ENCODE measurements around the gene GTF3C5.

GTF3C5 gene

DNA sequence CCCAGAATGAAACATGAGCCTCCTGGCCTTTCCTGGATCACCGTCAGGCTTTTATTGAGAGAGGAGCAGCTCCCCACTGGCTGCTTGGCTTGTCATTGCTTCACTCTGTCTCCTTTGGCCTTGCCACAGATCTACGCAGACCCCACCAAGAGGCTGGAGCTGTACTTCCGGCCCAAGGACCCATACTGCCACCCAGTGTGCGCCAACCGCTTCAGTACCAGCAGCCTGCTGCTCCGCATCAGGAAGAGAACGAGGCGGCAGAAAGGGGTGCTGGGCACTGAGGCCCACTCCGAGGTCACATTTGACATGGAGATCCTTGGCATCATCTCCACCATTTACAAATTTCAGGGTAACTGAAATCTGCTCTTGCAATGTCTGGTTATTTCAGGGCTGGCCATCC lies 11.2 kb downstream of the GTF3C5 start:
- H2AK5ac ChIP-seq (ENCODE audit: low read depth, low read length) = no peak overlapping the region
- H4K91ac ChIP-seq (ENCODE audit: low read depth, low read length, poor library complexity) = no peak overlapping the region

DNA sequence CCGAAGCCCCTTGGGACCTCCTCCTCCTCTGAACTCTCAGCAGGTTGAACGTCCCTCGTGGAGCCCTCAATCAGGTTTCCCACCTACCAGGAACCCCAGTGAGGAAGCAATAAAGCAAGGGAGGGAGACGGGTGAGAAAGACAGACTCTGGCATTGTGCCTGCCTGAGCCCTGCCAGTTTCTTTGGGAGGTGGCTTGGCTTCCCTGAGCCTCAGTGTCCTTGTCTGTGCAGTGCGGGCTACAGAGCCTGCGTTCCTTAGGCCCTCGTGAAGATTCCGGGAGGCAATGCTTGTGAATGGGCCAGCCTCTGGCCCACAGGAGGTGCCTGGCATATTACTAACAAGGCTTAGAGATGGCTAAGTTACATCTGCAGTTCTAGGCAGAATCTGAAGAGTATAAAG lies 11.9 kb downstream of the GTF3C5 start:
- H3K9ac ChIP-seq (ENCODE audit: low read depth, low read length, poor library complexity) = no peak overlapping the region
- WGBS, 2 donors (ENCODE audit: extremely low coverage in 2 of 2, insufficient read length in 2 of 2, insufficient replicate concordance in 1 of 2) = no CpG with 5 or more reads among the region's 8 CpGs
- no peak overlapping the region for H2BK120ac ChIP-seq (ENCODE audit: low read depth, low read length)
- peaks cover 6% of the 10 kb centered on the region for H3K79me1 ChIP-seq (ENCODE audit: low read depth, low read length)
- no peaks in the 10 kb centered on the region for H3K4me1 ChIP-seq (ENCODE audit: control insufficient read depth in 2 of 2, insufficient read depth in 1 of 2, low read depth in 1 of 2, low read length in 2 of 2)
- H2BK5ac ChIP-seq (ENCODE audit: low read length) = peak overlapping the region; percentile 33
- H3K4ac ChIP-seq (ENCODE audit: low read length) = no peak overlapping the region
- no peak overlapping the region for H2BK12ac ChIP-seq (ENCODE audit: low read length)
- no peak overlapping the region for H2AK5ac ChIP-seq (ENCODE audit: low read depth, low read length)
- H3K9me3 ChIP-seq (replicated peaks in 1 of 2; ENCODE audit: control insufficient read depth in 2 of 2, insufficient read depth in 1 of 2, low read depth in 1 of 2, low read length in 2 of 2) = peaks cover 0 to 2% of the 10 kb centered on the region in 2 donors
- H3K23ac ChIP-seq (ENCODE audit: low read depth, low read length, poor library complexity) = no peak overlapping the region
- H3K14ac ChIP-seq (ENCODE audit: low read length) = no peak overlapping the region
- peaks cover 49 to 92% of the 10 kb centered on the region in 2 donors for H3K36me3 ChIP-seq (replicated peaks in 1 of 2; ENCODE audit: control insufficient read depth in 2 of 2, insufficient read depth in 2 of 2, low read length in 2 of 2)
- no peak overlapping the region for H2BK15ac ChIP-seq (ENCODE audit: low read length)
- no peaks in the 10 kb centered on the region for H3K27me3 ChIP-seq (ENCODE audit: control insufficient read depth in 3 of 3, insufficient read depth in 3 of 3, low read depth in 1 of 3, low read length in 3 of 3)
- H4K91ac ChIP-seq (ENCODE audit: low read depth, low read length, poor library complexity) = no peak overlapping the region
- no peak overlapping the region for H3K27ac ChIP-seq (replicated peaks; ENCODE audit: low read length)
- H3K4me2 ChIP-seq (ENCODE audit: insufficient read depth, low read length, poor library complexity, severe bottlenecking) = no peak overlapping the region
- H4K8ac ChIP-seq (ENCODE audit: low read depth, low read length) = no peak overlapping the region
- H2AFZ ChIP-seq (ENCODE audit: low read length) = no peak overlapping the region
- DNase-seq (ENCODE audit: low spot score) = no peak
- no peak overlapping the region for H3K18ac ChIP-seq (ENCODE audit: low read length)
- H3K4me3 ChIP-seq (ENCODE audit: low read length in 2 of 2) = no peak overlapping the region

More for the DNA sequence above, 11.2 kb downstream of the GTF3C5 start:
- H3K14ac ChIP-seq (ENCODE audit: low read length) = no peak overlapping the region
- no peaks in the 10 kb centered on the region for H3K4me1 ChIP-seq (ENCODE audit: control insufficient read depth in 2 of 2, insufficient read depth in 1 of 2, low read depth in 1 of 2, low read length in 2 of 2)
- no peak overlapping the region for H3K23ac ChIP-seq (ENCODE audit: low read depth, low read length, poor library complexity)
- H3K4me2 ChIP-seq (ENCODE audit: insufficient read depth, low read length, poor library complexity, severe bottlenecking) = no peak overlapping the region
- H2BK15ac ChIP-seq (ENCODE audit: low read length) = no peak overlapping the region
- no peak overlapping the region for H3K18ac ChIP-seq (ENCODE audit: low read length)
- no peak for DNase-seq (ENCODE audit: low spot score)
- no peak overlapping the region for H3K4ac ChIP-seq (ENCODE audit: low read length)
- H3K27me3 ChIP-seq (ENCODE audit: control insufficient read depth in 3 of 3, insufficient read depth in 3 of 3, low read depth in 1 of 3, low read length in 3 of 3) = no peaks in the 10 kb centered on the region
- peaks cover 47 to 90% of the 10 kb centered on the region in 2 donors for H3K36me3 ChIP-seq (replicated peaks in 1 of 2; ENCODE audit: control insufficient read depth in 2 of 2, insufficient read depth in 2 of 2, low read length in 2 of 2)
- H2BK5ac ChIP-seq (ENCODE audit: low read length) = peak overlapping the region; percentile 33
- H4K8ac ChIP-seq (ENCODE audit: low read depth, low read length) = no peak overlapping the region
- H2BK120ac ChIP-seq (ENCODE audit: low read depth, low read length) = no peak overlapping the region
- peak overlapping the region; percentile 50 for H3K9ac ChIP-seq (ENCODE audit: low read depth, low read length, poor library complexity)
- peaks cover 0 to 2% of the 10 kb centered on the region in 2 donors for H3K9me3 ChIP-seq (replicated peaks in 1 of 2; ENCODE audit: control insufficient read depth in 2 of 2, insufficient read depth in 1 of 2, low read depth in 1 of 2, low read length in 2 of 2)
- no peak overlapping the region for H3K27ac ChIP-seq (replicated peaks; ENCODE audit: low read length)
- WGBS, 2 donors (ENCODE audit: extremely low coverage in 2 of 2, insufficient read length in 2 of 2, insufficient replicate concordance in 1 of 2) = no CpG with 5 or more reads among the region's 9 CpGs
- no peak overlapping the region for H2AFZ ChIP-seq (ENCODE audit: low read length)
- no peak overlapping the region for H2BK12ac ChIP-seq (ENCODE audit: low read length)
- H3K79me1 ChIP-seq (ENCODE audit: low read depth, low read length) = peaks cover 6% of the 10 kb centered on the region
- H3K4me3 ChIP-seq (ENCODE audit: low read length in 2 of 2) = no peak overlapping the region

DNA sequence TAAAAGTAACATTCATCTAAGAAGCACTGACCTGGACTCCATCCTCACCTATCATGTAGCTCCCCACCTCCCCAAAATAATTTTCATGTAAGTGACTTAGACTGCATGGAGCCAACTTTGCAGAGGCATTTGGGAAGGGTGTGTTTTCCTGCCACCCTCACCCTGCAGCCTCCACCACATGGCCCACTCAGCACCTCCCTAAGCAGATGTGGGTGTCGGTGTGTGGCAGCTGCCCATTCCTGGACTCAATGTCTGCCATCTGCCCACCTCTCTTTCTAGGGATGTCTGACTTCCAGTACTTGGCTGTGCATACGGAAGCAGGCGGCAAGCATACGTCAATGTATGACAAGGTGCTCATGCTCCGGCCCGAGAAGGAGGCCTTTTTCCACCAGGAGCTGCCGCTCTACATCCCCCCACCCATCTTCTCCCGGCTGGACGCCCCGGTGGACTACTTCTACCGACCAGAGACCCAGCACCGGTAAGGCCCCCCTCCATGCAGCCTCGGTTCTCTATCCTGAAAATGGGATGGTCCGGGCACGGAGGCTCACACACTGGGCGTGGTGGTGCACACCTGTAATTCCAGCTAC lies 12.7 kb downstream of the GTF3C5 start:
- no peak overlapping the region for H4K91ac ChIP-seq (ENCODE audit: low read depth, low read length, poor library complexity)
- H3K4ac ChIP-seq (ENCODE audit: low read length) = no peak overlapping the region
- H3K27me3 ChIP-seq (ENCODE audit: control insufficient read depth in 3 of 3, insufficient read depth in 3 of 3, low read depth in 1 of 3, low read length in 3 of 3) = no peaks in the 10 kb centered on the region
- H3K23ac ChIP-seq (ENCODE audit: low read depth, low read length, poor library complexity) = no peak overlapping the region
- no peaks in the 10 kb centered on the region for H3K4me1 ChIP-seq (ENCODE audit: control insufficient read depth in 2 of 2, insufficient read depth in 1 of 2, low read depth in 1 of 2, low read length in 2 of 2)
- H2BK120ac ChIP-seq (ENCODE audit: low read depth, low read length) = no peak overlapping the region
- H2BK12ac ChIP-seq (ENCODE audit: low read length) = no peak overlapping the region
- H2AK5ac ChIP-seq (ENCODE audit: low read depth, low read length) = no peak overlapping the region
- H3K9ac ChIP-seq (ENCODE audit: low read depth, low read length, poor library complexity) = no peak overlapping the region
- no peak overlapping the region for H3K18ac ChIP-seq (ENCODE audit: low read length)
- H4K8ac ChIP-seq (ENCODE audit: low read depth, low read length) = no peak overlapping the region
- H3K79me1 ChIP-seq (ENCODE audit: low read depth, low read length) = peaks cover 6% of the 10 kb centered on the region
- H3K36me3 ChIP-seq (replicated peaks in 1 of 2; ENCODE audit: control insufficient read depth in 2 of 2, insufficient read depth in 2 of 2, low read length in 2 of 2) = peaks cover 52 to 92% of the 10 kb centered on the region in 2 donors
- no peak for DNase-seq (ENCODE audit: low spot score)
- no peak overlapping the region for H3K4me3 ChIP-seq (ENCODE audit: low read length in 2 of 2)
- H3K27ac ChIP-seq (replicated peaks; ENCODE audit: low read length) = no peak overlapping the region
- H3K4me2 ChIP-seq (ENCODE audit: insufficient read depth, low read length, poor library complexity, severe bottlenecking) = no peak overlapping the region
- no CpG with 5 or more reads among the region's 16 CpGs for WGBS, 2 donors (ENCODE audit: extremely low coverage in 2 of 2, insufficient read length in 2 of 2, insufficient replicate concordance in 1 of 2)
- no peak overlapping the region for H2BK15ac ChIP-seq (ENCODE audit: low read length)
- no peak overlapping the region for H2BK5ac ChIP-seq (ENCODE audit: low read length)
- H3K14ac ChIP-seq (ENCODE audit: low read length) = no peak overlapping the region
- no peak overlapping the region for H2AFZ ChIP-seq (ENCODE audit: low read length)
- peaks cover 0 to 2% of the 10 kb centered on the region in 2 donors for H3K9me3 ChIP-seq (replicated peaks in 1 of 2; ENCODE audit: control insufficient read depth in 2 of 2, insufficient read depth in 1 of 2, low read depth in 1 of 2, low read length in 2 of 2)

DNA sequence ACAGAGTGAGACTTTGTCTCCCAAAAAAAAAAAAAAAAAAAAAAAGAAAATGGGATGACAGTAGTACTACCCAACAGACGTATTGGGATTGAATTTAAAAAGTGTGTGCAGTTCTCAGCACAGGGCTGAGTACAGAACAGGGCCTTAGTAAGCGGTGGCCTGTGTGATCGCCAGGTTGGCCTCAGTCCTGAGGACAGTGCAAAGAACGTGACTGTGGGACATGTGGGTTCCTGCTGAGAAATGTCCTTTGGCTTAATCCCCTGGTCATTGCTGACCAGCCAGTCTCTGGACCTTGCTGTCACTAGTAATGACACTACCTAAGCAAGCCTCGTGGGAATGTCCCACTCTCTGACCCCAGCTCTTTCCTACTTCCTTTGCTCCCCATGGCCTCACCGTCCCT lies 13.3 kb downstream of the GTF3C5 start:
- no CpG with 5 or more reads among the region's 6 CpGs for WGBS, 2 donors (ENCODE audit: extremely low coverage in 2 of 2, insufficient read length in 2 of 2, insufficient replicate concordance in 1 of 2)

More for the DNA sequence above, 13.3 kb downstream of the GTF3C5 start:
- no peak overlapping the region for H3K27ac ChIP-seq (replicated peaks; ENCODE audit: low read length)
- H2AFZ ChIP-seq (ENCODE audit: low read length) = no peak overlapping the region
- no peak overlapping the region for H3K4ac ChIP-seq (ENCODE audit: low read length)
- no peak overlapping the region for H2BK15ac ChIP-seq (ENCODE audit: low read length)
- no peak overlapping the region for H2AK5ac ChIP-seq (ENCODE audit: low read depth, low read length)
- H3K4me2 ChIP-seq (ENCODE audit: insufficient read depth, low read length, poor library complexity, severe bottlenecking) = no peak overlapping the region
- no peaks in the 10 kb centered on the region for H3K4me1 ChIP-seq (ENCODE audit: control insufficient read depth in 2 of 2, insufficient read depth in 1 of 2, low read depth in 1 of 2, low read length in 2 of 2)
- H3K14ac ChIP-seq (ENCODE audit: low read length) = no peak overlapping the region
- no peak overlapping the region for H2BK5ac ChIP-seq (ENCODE audit: low read length)
- H2BK12ac ChIP-seq (ENCODE audit: low read length) = no peak overlapping the region
- DNase-seq (ENCODE audit: low spot score) = no peak
- H3K9me3 ChIP-seq (replicated peaks in 1 of 2; ENCODE audit: control insufficient read depth in 2 of 2, insufficient read depth in 1 of 2, low read depth in 1 of 2, low read length in 2 of 2) = peaks cover 0 to 2% of the 10 kb centered on the region in 2 donors
- no peak overlapping the region for H3K23ac ChIP-seq (ENCODE audit: low read depth, low read length, poor library complexity)
- H3K27me3 ChIP-seq (ENCODE audit: control insufficient read depth in 3 of 3, insufficient read depth in 3 of 3, low read depth in 1 of 3, low read length in 3 of 3) = no peaks in the 10 kb centered on the region
- H2BK120ac ChIP-seq (ENCODE audit: low read depth, low read length) = no peak overlapping the region
- no peak overlapping the region for H3K9ac ChIP-seq (ENCODE audit: low read depth, low read length, poor library complexity)
- no peak overlapping the region for H3K18ac ChIP-seq (ENCODE audit: low read length)
- no peak overlapping the region for H4K8ac ChIP-seq (ENCODE audit: low read depth, low read length)
- H3K36me3 ChIP-seq (replicated peaks in 1 of 2; ENCODE audit: control insufficient read depth in 2 of 2, insufficient read depth in 2 of 2, low read length in 2 of 2) = peaks cover 56 to 94% of the 10 kb centered on the region in 2 donors
- H4K91ac ChIP-seq (ENCODE audit: low read depth, low read length, poor library complexity) = no peak overlapping the region
- H3K79me1 ChIP-seq (ENCODE audit: low read depth, low read length) = peaks cover 6% of the 10 kb centered on the region
- no peak overlapping the region for H3K4me3 ChIP-seq (ENCODE audit: low read length in 2 of 2)

Data from neuronal stem cell (in vitro differentiated cells).